Fibroblast of villous mesenchyme (primary cell): ENCODE measurements around the gene MPG. TPM values are rescaled to one million over a fixed set of nuclear protein-coding genes. Genes with fewer than 3 reads are reported as not detected.

Source experiments
- DNase-seq: peaks from one replicate; pipeline ENCODE4 v3.0.0-alpha.2; 2010; ENCODE audit warnings: low read depth
- H3K4me3 ChIP-seq: 2 replicates; pipeline ENCODE4 v1.5.1; 2011; ENCODE audit warnings: low read depth, mild to moderate bottlenecking, low read length
- CTCF ChIP-seq: IDR thresholded peaks from 2 replicates; pipeline ENCODE4 v1.5.1; 2012; ENCODE audit warnings: low read depth, mild to moderate bottlenecking, low read length; ENCODE audit not compliant: insufficient read depth
- total RNA-seq: library from RNA; depleted of rRNA; stranded (reverse); fragments of >200 nt; gene quantifications from 2 replicates; pipeline ENCODE4 v1.2.3, GENCODE V29; 2012

The MPG gene
- total RNA-seq, 1 donor: 161 TPM

GRCh38 chr16:83781-84615 lies 6.0 kb downstream of the MPG start:
- peak; percentile 8 for TF ChIP-seq CTCF
- no peak for DNase-seq
- no peak overlapping the region for H3K4me3 ChIP-seq

- peak; percentile 91 for DNase-seq
- no peak for TF ChIP-seq CTCF
- no peak overlapping the region for H3K4me3 ChIP-seq
Observed at GRCh38 chr16:84718-85406, 6.8 kb downstream of the MPG start.

GRCh38 chr16:85407-85782 lies 7.4 kb downstream of the MPG start:
- no peak for DNase-seq
- no peak overlapping the region for H3K4me3 ChIP-seq
- no peak for TF ChIP-seq CTCF

- no peak for DNase-seq
- no peak for TF ChIP-seq CTCF
- H3K4me3 ChIP-seq: no peak overlapping the region
Observed at GRCh38 chr16:85865-86264, 7.8 kb downstream of the MPG start.

- no peak overlapping the region for H3K4me3 ChIP-seq
- no peak for DNase-seq
- TF ChIP-seq CTCF: no peak
Observed at GRCh38 chr16:86483-86952, 8.5 kb downstream of the MPG start.

GRCh38 chr16:88613-89012 lies 10.6 kb downstream of the MPG start:
- no peak for TF ChIP-seq CTCF
- no peak for DNase-seq
- H3K4me3 ChIP-seq: no peak overlapping the region
